Measurements from ENCODE around the gene PITPNM3. TPM values are rescaled to one million over a fixed set of nuclear protein-coding genes. Genes with fewer than 3 reads are reported as not detected.

PITPNM3 gene
- total RNA-seq, 1 donor from 2014 or later = 4.3 TPM

- peaks cover 47% of the 10 kb centered on the region for H3K36me3 Mint-ChIP-seq
- no peak for DNase-seq (ENCODE audit: extremely low spot score, unreplicated experiment)
- H3K9me3 Mint-ChIP-seq = no peaks in the 10 kb centered on the region
- H3K27me3 Mint-ChIP-seq = no peaks in the 10 kb centered on the region
- H3K27ac Mint-ChIP-seq = peak overlapping the region; percentile 55
- H3K4me3 Mint-ChIP-seq = no peak overlapping the region
- no peak for TF ChIP-seq CTCF (conservative IDR thresholded peaks at IDR 0.05)
- H3K4me1 Mint-ChIP-seq (ENCODE audit: unreplicated experiment) = peaks cover 8% of the 10 kb centered on the region
Measured at GRCh38 chr17:6591599-6592158, 35.3 kb upstream of the PITPNM3 start.

GRCh38 chr17:6589266-6589946 lies 33.1 kb upstream of the PITPNM3 start:
- Mint-ChIP-seq H3K27me3 (no peaks in the 10 kb centered on the region), H3K36me3 (peaks cover 62% of the 10 kb centered on the region), H3K4me3 (no peak overlapping the region), H3K27ac (no peak overlapping the region), H3K4me1 (ENCODE audit: unreplicated experiment) (peaks cover 8% of the 10 kb centered on the region), H3K9me3 (peaks cover 8% of the 10 kb centered on the region)
- DNase-seq (ENCODE audit: extremely low spot score, unreplicated experiment) = no peak
- no peak for TF ChIP-seq CTCF (conservative IDR thresholded peaks at IDR 0.05)

- Mint-ChIP-seq H3K4me3 (no peak overlapping the region), H3K9me3 (peaks cover 12% of the 10 kb centered on the region), H3K36me3 (peaks cover 67% of the 10 kb centered on the region), H3K27me3 (no peaks in the 10 kb centered on the region), H3K27ac (no peak overlapping the region), H3K4me1 (ENCODE audit: unreplicated experiment) (peaks cover 8% of the 10 kb centered on the region)
- no peak for DNase-seq (ENCODE audit: extremely low spot score, unreplicated experiment)
- no peak for TF ChIP-seq CTCF (conservative IDR thresholded peaks at IDR 0.05)
Measured at GRCh38 chr17:6588165-6588564, 31.8 kb upstream of the PITPNM3 start.

GRCh38 chr17:6587310-6587709 lies 31.0 kb upstream of the PITPNM3 start:
- peaks cover 21% of the 10 kb centered on the region for H3K9me3 Mint-ChIP-seq
- peaks cover 6% of the 10 kb centered on the region for H3K4me1 Mint-ChIP-seq (ENCODE audit: unreplicated experiment)
- no peak overlapping the region for H3K27ac Mint-ChIP-seq
- no peaks in the 10 kb centered on the region for H3K27me3 Mint-ChIP-seq
- no peak overlapping the region for H3K4me3 Mint-ChIP-seq
- TF ChIP-seq CTCF (conservative IDR thresholded peaks at IDR 0.05) = no peak
- DNase-seq (ENCODE audit: extremely low spot score, unreplicated experiment) = no peak
- H3K36me3 Mint-ChIP-seq = peaks cover 69% of the 10 kb centered on the region

- H3K36me3 Mint-ChIP-seq = peaks cover 77% of the 10 kb centered on the region
- H3K27ac Mint-ChIP-seq = no peak overlapping the region
- no peak overlapping the region for H3K4me3 Mint-ChIP-seq
- TF ChIP-seq CTCF (conservative IDR thresholded peaks at IDR 0.05) = no peak
- peaks cover 7% of the 10 kb centered on the region for H3K4me1 Mint-ChIP-seq (ENCODE audit: unreplicated experiment)
- no peaks in the 10 kb centered on the region for H3K27me3 Mint-ChIP-seq
- DNase-seq (ENCODE audit: extremely low spot score, unreplicated experiment) = no peak
- H3K9me3 Mint-ChIP-seq = peaks cover 21% of the 10 kb centered on the region
Measured at GRCh38 chr17:6583411-6583810, 27.1 kb upstream of the PITPNM3 start.
